NCI-H2107 treated with DMSO at 0.1 percent for 48 hours (cell line): ENCODE data around the gene CFAP20DC.
"Not testable (repeated sequence)": the region's sequence is repeated elsewhere in the genome, so short reads cannot be mapped to it uniquely, and the experiment has no call there.

ENCODE experiments used
- DNase-seq: peaks from one replicate; lab custom pipeline; 2025; ENCODE audit not compliant: unreplicated experiment; lab: John Stamatoyannopoulos, UW

The CFAP20DC gene

DNA sequence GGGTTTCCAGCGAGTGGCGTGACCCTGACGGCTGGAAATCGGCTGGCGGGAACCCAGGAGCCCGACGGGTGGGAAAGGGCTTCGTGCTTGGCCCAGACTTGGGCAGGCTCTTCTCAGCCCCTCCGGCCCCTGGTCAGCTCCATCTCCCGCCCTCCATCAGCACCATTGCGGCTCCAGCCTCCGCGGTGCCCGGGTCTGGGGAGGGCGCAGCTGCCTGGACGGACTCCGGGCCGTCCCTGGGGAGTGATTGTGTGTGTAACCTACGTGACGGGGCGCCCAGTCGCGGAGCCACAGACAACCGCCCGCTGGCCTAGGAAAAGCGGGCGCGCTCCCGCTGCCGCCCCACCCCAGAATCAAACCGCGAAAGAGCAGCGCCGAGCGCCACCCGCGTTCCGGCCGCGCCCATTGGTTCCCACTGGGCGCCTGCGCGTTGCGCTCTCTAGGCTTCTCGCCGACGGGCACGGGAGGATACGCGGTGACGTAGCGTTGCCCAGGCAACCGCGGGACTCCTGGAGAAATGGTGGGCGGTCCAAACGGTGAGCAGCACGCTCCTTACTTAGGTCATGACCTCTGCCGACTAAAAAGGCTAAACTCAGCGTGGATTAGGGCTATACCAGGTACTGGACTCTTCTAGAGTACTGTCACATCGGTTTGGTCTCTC, at the start of gene CFAP20DC:
Gene CFAP20DC, minus strand, starts transcription at position 355 of the 661 bp plus-strand sequence. CDS start 394 bp downstream, outside the sequence.
- DNase-seq: peak; percentile 73

DNA sequence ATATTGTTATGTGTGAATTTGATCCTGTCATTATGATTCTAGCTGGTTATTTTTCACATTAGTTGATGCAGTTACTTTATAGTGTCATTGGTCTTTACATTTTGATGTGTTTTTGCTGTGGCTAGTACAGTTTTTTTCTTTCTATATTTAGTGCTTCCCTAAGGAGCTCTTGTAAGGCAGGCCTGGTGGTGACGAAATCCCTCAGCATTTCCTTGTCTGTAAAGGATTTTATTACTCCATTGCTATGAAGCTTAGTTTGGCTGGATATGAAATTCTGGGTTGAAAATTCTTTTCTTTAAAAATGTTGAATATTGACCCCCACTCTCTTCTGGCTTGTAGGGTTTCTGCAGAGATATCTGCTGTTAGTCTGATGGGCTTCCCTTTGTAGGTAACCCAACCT, 48.7 kb upstream of the CFAP20DC start:
- DNase-seq: not testable (repeated sequence)

DNA sequence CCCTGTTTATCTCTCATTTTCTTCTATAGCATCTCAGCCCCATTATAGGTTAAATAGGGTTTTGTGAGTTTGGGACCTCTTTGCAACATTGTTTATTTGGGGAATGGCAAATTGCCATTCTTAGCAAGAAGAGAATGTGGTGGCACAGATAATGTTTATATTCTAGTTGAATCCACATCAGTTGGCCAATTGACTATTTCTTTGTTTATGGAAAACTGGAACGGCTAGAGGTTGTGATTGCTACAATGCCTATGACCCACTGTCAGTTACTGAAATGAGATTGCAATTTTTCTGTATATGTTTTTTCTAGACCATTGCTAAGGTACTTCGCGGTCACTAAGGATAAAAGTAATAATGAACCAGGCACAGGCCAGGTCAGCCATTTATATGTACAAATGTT, 44.6 kb upstream of the CFAP20DC start:
- no peak for DNase-seq

DNA sequence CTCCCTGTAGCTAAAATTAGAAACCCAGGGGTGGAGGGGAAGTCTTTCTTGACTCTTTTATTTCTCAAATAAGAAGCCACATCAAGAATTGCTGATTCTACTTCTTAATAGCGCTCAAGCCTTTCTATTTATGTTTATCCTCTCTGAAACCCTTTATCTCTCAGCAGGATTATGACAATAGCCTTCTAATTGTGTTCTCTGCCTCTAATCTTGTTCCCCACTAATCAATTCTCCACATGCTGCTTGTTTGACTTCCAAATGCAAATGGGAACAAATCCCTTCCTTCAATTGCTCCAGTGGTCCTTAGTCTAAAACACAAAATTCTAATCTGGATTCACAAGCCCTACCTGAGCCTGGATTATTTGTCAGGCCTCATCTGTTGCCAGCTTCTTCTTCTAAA, 43.7 kb upstream of the CFAP20DC start:
- no peak for DNase-seq

DNA sequence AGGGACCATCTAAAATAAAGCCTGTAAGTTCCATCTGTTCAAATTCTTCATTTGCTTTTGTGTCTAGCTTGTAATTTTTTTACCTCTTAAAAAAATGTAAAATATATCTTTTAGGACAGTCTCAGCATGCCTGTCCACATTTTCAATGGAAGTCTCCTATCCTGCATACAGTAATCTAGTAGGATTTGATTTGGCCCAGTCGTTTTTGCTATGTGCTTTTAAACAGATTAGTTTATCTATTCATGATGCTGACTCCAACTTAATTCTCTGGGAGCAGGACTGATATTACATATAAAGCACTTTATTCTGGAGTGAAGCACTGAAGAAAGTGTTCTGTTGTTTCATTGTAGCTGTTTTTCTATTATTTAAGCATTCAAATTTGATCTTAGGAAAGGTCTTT, 38.9 kb upstream of the CFAP20DC start:
- no peak for DNase-seq

DNA sequence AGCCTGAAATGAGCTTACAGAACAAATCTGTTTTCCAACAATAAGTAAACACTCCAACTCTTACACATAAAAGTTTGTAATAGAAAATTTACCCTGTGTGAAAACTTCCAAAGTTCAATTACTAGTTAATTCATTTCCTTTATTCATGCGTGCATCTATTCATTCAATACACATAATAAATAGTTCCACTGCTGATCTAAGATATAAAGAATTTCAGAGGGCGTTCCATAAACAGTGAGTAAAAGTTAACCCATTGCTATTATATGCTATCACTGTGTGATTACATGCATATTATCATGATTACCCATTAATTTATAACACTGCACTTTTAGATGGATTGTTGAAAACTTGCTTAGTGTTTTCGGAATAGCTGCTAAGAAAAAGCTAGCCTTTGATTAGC, 36.2 kb upstream of the CFAP20DC start:
- DNase-seq: no peak

GRCh38 chr3:59084583-59084982, 34.8 kb upstream of the CFAP20DC start:
- no peak for DNase-seq

GRCh38 chr3:59082106-59082505, 32.3 kb upstream of the CFAP20DC start:
- no peak for DNase-seq

- no peak for DNase-seq
Measured at GRCh38 chr3:59081071-59081470, 31.2 kb upstream of the CFAP20DC start.

DNA sequence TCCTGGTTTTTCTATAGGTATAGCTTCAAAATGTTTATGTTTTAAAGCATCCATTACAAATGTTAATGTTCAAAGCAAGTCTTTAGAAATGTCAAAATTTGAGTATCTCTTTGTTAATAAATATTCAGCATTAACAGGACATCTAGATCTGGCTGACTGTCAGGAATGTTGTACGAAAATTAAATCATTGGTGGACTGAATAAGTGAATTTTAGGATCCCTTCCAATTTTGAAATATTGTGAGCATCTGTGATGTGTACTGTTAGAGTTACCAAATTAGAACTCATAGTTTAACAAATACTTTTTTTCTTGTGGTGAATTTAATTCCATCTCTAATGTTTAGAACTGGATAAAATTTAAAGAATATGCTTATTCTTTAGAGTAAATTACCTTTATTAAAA, 30.1 kb upstream of the CFAP20DC start:
- no peak for DNase-seq

DNA sequence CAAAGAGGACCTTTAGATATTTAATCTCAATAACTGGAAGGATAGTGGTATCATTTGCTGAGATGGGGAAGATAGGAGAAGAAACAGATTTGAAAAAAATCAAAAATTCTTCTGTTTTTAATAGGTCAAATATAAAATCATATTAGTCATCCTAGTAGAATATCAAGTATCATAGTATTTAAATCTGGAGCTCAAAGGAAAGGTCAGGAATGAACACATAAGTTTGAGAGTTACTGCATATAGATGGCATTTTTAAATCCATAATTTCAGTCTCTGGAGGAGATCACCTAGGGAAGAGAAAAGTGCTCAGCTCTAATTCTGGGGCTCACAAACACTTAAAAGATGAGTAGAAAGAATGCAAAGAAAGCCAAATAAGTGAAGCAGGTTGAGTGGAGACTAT, 24.9 kb upstream of the CFAP20DC start:
- DNase-seq: no peak

DNA sequence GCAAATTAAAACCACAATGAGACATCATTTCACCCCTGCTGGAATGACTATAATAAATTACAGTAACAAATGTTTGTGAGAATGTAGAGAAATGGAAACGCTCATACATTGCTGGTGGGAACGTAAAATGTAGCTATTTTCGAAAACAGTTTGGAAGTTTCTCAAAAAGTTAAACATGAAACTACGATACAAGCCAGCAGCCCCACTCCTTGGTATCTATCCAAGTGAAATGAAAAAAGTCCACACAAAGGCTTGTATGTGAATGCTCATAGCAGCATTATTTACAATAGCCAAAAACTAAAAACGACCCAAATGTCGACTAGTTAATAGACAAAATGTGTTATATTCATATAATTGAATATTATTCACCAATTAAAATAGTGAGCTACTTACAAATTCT, 22.9 kb upstream of the CFAP20DC start:
- no peak for DNase-seq

DNA sequence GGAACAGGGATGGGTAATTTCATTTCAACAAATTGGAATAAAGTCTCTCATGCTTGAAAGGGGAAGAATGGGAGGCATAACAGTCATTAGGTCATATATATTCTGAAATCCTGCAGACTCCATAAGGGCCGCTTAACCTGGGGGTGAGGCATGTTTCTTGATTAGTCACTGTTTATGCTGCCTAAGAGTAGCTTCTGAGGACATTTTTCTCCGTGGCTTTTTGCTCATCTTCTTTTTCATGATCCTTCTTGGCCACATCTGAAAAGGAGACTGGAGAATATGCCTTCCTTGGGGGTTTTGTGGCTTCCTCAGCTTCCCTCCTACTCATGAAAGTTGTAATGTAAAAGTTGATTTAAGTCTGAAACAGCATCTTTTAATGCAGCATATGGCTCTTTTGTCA, 20.0 kb upstream of the CFAP20DC start:
- no peak for DNase-seq

DNA sequence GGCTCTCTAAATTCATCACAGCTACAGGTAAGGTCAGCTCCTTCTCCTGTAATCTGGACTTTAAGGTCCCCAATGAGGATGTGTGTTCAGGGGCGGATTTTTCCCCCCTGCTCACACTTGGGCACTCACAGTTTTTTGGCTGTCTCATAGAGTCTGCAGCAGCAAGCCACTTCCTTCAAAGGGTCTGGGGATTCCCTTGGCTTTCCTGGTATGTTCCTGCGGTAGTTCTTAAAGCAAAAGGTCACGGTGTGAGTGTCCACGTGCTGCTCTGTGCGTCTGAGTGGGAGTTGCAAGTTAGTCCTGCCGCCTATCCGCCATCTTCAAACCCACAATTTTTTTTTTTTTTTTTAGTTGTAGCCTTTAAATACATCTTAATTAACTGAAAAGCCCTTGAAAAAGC, 15.4 kb upstream of the CFAP20DC start:
- no peak for DNase-seq

- DNase-seq: no peak
Measured at GRCh38 chr3:59064728-59065127, 14.9 kb upstream of the CFAP20DC start.

- no peak for DNase-seq
Measured at GRCh38 chr3:59064276-59064675, 14.5 kb upstream of the CFAP20DC start.

- no peak for DNase-seq
Measured at GRCh38 chr3:59056706-59057105, 6.9 kb upstream of the CFAP20DC start.

GRCh38 chr3:59052803-59053411, 3.1 kb upstream of the CFAP20DC start:
- peak; percentile 12 for DNase-seq

DNA sequence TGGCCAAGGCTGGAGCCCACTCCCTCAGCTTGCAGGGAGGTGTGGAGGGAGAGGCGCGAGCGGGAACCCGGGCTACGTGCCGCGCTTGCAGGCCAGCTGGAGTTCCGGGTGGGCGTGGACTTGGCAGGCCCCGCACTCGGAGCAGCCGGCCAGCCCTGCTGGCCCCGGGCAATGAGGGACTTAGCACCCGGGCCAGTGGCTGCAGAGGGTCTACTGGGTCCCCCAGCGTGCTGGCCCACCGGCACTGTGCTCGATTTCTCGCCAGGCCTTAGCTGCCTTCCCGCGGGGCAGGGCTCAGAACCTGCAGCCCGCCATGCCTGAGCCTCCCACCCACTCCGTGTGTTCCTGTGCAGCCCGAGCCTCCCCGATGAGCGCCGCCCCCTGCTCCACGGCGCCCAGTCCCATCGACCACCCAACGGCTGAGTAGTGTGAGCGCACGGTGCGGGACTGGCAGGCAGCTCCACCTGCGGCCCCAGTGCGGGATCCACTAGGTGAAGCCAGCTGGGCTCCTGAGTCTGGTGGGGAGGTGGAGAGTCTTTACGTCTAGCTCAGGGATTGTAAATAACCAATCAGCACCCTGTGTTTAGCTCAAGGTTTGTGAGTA, 1.1 kb upstream of the CFAP20DC start:
- DNase-seq: not testable (repeated sequence)

DNA sequence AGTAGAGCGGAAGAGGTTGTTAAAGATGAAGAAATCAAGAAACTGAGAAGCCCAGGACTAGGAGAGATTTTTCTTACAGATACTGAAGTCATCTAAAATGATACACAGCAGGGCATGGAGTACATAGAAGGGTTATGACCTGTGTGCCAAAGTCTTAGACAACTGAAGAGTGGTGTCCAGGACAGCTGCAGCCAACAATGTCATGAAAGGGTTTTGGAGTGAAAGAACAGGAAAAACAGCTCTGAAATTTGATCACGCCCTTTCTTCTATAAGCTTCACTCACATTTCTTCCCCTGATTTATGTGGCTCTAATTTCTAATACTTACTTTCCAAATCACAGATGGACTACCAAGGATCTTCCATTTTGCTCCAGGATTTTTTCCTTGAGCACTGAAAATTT, 3.0 kb downstream of the CFAP20DC start:
- peak; percentile 26 for DNase-seq

DNA sequence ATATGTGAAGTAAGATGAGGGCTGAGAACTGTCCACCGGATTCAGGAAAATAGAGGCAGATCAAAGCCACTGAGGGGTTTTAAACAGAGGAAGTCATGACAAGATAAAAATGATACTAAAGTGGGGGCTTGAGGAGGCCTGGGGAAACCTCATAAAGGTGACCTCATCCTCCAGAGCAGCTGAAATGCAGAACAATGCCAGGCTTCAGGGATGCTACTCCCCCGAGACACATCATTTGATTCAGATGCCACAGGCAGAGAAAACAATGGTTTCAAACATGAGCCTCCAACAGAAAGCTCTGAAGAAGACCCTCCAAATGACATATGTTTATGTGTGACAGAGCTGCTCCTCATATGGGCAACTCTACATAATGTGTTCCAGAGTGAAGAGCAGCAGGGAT, 6.4 kb downstream of the CFAP20DC start:
- no peak for DNase-seq

DNA sequence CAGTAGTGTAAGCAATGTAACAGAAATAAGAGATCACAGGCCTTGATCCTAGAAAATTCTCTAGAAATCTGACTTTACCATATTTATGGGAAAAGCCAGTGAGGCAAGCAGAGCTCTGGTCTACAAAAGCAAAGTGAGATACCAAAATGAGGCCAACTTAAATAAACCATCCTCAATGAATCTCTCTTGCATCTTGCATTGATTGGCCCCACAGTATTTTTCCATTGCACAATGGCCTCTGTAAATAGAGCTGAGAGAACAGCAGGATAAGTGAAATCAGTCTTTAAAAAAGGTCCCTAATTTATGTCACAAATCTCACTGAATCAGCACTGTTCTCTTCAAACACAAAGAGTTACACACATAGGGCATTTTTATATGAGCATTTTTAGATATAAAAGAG, 8.9 kb downstream of the CFAP20DC start:
- no peak for DNase-seq

GRCh38 chr3:59027607-59028006, 22.2 kb downstream of the CFAP20DC start:
- DNase-seq: no peak
